Measurements from ENCODE around the gene CALU. TPM values are rescaled to one million over a fixed set of nuclear protein-coding genes. Genes with fewer than 3 reads are reported as not detected.

CALU gene
- total and polyA plus RNA-seq, 2 experiments from 2014 or later = 136 to 179 TPM

- TF ChIP-seq ZNF462 (CRISPR knock-in tag; IDR thresholded peaks at IDR 0.05) (no peak), STAT1 (IDR thresholded peaks at IDR 0.05; ENCODE audit: unreplicated experiment) (no peak), ZNF114 (CRISPR knock-in tag; IDR thresholded peaks at IDR 0.05) (no peak)
These were observed 42.0 kb downstream of the CALU start (continued) for GRCh38 chr7:128781126-128781525.

- H3K36me3 ChIP-seq (ENCODE audit: insufficient read depth) = no peaks in the 10 kb centered on the region
These were observed 42.7 kb downstream of the CALU start for GRCh38 chr7:128781851-128782250.

More at GRCh38 chr7:128781851-128782250, 42.7 kb downstream of the CALU start:
- Histone ChIP-seq H3K4me2 (peak overlapping the region; percentile 75; the same call in 1 of the 2 replicates), H2AFZ (no peak overlapping the region), H4K20me1 (replicated peaks; ENCODE audit: insufficient read depth) (no peaks in the 10 kb centered on the region), H3K27me3 (ENCODE audit: insufficient read depth) (no peaks in the 10 kb centered on the region), H3K4me3 (peak overlapping the region; percentile 77; the same call in 1 of the 2 replicates), H3K27ac (ENCODE audit: low read depth) (no peak overlapping the region), H3K79me2 (replicated peaks; ENCODE audit: insufficient read depth) (no peaks in the 10 kb centered on the region), H3K4me1 (ENCODE audit: insufficient read depth) (no peaks in the 10 kb centered on the region), H3F3A (replicated peaks; ENCODE audit: low read depth) (0 out of 2 replicates have a peak, but pooled peaks cover 3% of the 10 kb centered on the region), H3K9me2 (ENCODE audit: insufficient read depth) (no peaks in the 10 kb centered on the region)
- Mint-ChIP-seq H3K27me3 (ENCODE audit: insufficient read depth, low read depth, poor library complexity) (peaks cover 11% of the 10 kb centered on the region), H3K4me1 (peaks cover 12% of the 10 kb centered on the region), H3K4me3 (no peak overlapping the region), H3K9me3 (peaks cover 20% of the 10 kb centered on the region), H3K36me3 (ENCODE audit: low read depth) (peaks cover 4% of the 10 kb centered on the region; the same call in 1 of the 3 replicates), H3K27ac (no peak overlapping the region)
- no peak for DNase-seq (ENCODE audit: low spot score)
- TF ChIP-seq EZH2 (IDR thresholded peaks at IDR 0.05; ENCODE audit: low read depth, unreplicated experiment) (no peak), EZH2phosphoT487 (IDR thresholded peaks at IDR 0.05; ENCODE audit: unreplicated experiment) (no peak)
- ATAC-seq = no peak

All from GM23338 (cell line).